GM10266 (cell line): Measurements from ENCODE around the gene HPDL.
"Not testable (repeated sequence)": the region's sequence is repeated elsewhere in the genome, so short reads cannot be mapped to it uniquely, and the experiment has no call there.

ENCODE experiments used
- DNase-seq: peaks from one replicate; pipeline ENCODE4 v3.0.0; 2012; ENCODE audit errors: extremely low spot score
- CTCF ChIP-seq: IDR thresholded peaks from 2 replicates; pipeline ENCODE4 v1.5.1; 2012; ENCODE audit warnings: mild to moderate bottlenecking, low read depth; ENCODE audit not compliant: control insufficient read depth, insufficient read depth; ENCODE audit errors: missing control alignments

Gene HPDL

GRCh38 chr1:45326627-45327623 lies at the start of gene HPDL:
Gene HPDL, plus strand, starts transcription at chr1:45326895. Its CDS starts 254 bp downstream, at chr1:45327149.
- peak; percentile 29 for TF ChIP-seq CTCF
- DNase-seq: peak; percentile 81

GRCh38 chr1:45282351-45282750 lies 44.3 kb upstream of the HPDL start:
- no peak for DNase-seq
- no peak for TF ChIP-seq CTCF

GRCh38 chr1:45284858-45285257 lies 41.8 kb upstream of the HPDL start:
- not testable (repeated sequence) for DNase-seq

GRCh38 chr1:45286521-45286920 lies 40.2 kb upstream of the HPDL start:
- DNase-seq: not testable (repeated sequence)

- not testable (repeated sequence) for DNase-seq
These were observed 35.7 kb upstream of the HPDL start for GRCh38 chr1:45291002-45291401.

- no peak for TF ChIP-seq CTCF
These were observed 35.0 kb upstream of the HPDL start for GRCh38 chr1:45291716-45292115.

GRCh38 chr1:45297666-45298356 lies 28.9 kb upstream of the HPDL start:
- no peak for TF ChIP-seq CTCF

More at GRCh38 chr1:45291716-45292115, 35.0 kb upstream of the HPDL start:
- no peak for DNase-seq

GRCh38 chr1:45299296-45299695 lies 27.4 kb upstream of the HPDL start:
- no peak for TF ChIP-seq CTCF

More at GRCh38 chr1:45297666-45298356, 28.9 kb upstream of the HPDL start:
- DNase-seq: no peak

More at GRCh38 chr1:45299296-45299695, 27.4 kb upstream of the HPDL start:
- no peak for DNase-seq
